Ishikawa (cell line): ENCODE data around the gene SULT1C4.

Experiments used
- CEBPB ChIP-seq: IDR thresholded peaks from 2 replicates; pipeline ENCODE4 v1.6.1; 2012
- CREB1 ChIP-seq: IDR thresholded peaks from 2 replicates; pipeline ENCODE4 v1.6.1; 2012; ENCODE audit warnings: low read depth
- EGR1 ChIP-seq: IDR thresholded peaks from 2 replicates; pipeline ENCODE4 v1.6.1; 2012
- EP300 ChIP-seq: IDR thresholded peaks from 2 replicates; pipeline ENCODE4 v1.6.1; 2012; ENCODE audit warnings: borderline replicate concordance
- FOXM1 ChIP-seq: IDR thresholded peaks from 2 replicates; pipeline ENCODE4 v1.6.1; 2012; ENCODE audit warnings: low read depth, borderline replicate concordance
- NFIC ChIP-seq: IDR thresholded peaks from 2 replicates; pipeline ENCODE4 v1.6.1; 2012
- RAD21 ChIP-seq: IDR thresholded peaks from 2 replicates; pipeline ENCODE4 v1.6.1; 2012; ENCODE audit warnings: low read depth
- TAF1 ChIP-seq: IDR thresholded peaks from 2 replicates; pipeline ENCODE4 v1.6.1; 2012; ENCODE audit warnings: low read depth, mild to moderate bottlenecking
- TCF12 ChIP-seq: IDR thresholded peaks from 2 replicates; pipeline ENCODE4 v1.6.1; 2012; ENCODE audit warnings: low read depth
- TEAD4 ChIP-seq: IDR thresholded peaks from 2 replicates; pipeline ENCODE4 v1.6.1; 2012
- YY1 ChIP-seq: IDR thresholded peaks from 2 replicates; pipeline ENCODE4 v1.6.1; 2012; ENCODE audit warnings: low read depth
- ZBTB7A ChIP-seq: IDR thresholded peaks from 2 replicates; pipeline ENCODE4 v1.6.1; 2012; ENCODE audit warnings: low read depth
- TF ChIP-seq, protein P1 (sequence below): IDR thresholded peaks from 2 replicates; pipeline ENCODE4 v1.6.1; 2012; ENCODE audit warnings: low read depth, mild to moderate bottlenecking
- TF ChIP-seq, protein P2 (sequence below): IDR thresholded peaks from 2 replicates; pipeline ENCODE4 v1.6.1; 2012
- TF ChIP-seq, protein P3 (sequence below): IDR thresholded peaks from 2 replicates; pipeline ENCODE4 v1.6.1; 2012

Gene SULT1C4

DNA sequence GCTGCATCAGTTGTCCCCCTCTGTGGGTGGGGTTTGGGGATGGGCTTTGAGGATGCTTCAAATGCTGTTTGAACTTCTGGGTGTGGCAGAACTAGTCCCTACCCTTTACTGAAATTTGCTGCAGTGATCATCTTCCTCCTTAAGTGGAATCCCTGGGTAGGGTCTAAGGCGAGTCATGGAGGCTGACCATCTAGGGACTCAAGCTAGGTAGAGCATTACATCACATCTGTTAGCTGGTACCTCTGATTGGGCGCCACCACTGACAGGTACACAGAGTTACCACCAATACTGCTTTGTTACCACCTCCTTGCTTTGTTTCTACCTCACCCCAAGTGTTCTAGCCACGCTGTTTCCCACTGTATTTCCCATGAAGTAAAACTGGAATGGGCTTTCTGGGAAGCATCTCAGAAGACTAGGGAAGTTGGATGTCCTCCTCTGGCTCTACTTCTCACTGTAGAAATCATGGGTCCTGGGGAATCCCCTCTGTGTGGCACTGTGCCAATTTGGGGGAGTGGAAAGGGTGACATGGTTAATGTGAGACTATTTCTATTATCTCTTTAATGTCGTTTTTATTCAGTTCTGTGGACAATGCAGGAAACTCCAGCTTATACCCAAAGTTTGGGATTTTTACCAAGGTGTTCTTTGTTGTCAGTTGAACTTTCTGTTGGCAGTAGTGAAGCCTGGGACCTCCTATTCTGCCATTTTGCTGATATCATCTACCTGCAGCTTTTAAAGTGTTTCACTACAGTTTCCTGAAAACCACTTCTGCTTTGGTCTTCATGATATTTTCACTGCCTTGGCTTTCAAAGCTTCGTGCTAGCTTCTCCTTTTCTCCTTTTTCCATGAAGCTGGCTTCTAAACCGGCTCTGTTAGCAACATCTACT lies 14.5 kb upstream of the SULT1C4 start:
- TF ChIP-seq TEAD4 = no peak
- TF ChIP-seq FOXM1 = no peak
- no peak for TF ChIP-seq EGR1
- TF ChIP-seq, protein P1, sequence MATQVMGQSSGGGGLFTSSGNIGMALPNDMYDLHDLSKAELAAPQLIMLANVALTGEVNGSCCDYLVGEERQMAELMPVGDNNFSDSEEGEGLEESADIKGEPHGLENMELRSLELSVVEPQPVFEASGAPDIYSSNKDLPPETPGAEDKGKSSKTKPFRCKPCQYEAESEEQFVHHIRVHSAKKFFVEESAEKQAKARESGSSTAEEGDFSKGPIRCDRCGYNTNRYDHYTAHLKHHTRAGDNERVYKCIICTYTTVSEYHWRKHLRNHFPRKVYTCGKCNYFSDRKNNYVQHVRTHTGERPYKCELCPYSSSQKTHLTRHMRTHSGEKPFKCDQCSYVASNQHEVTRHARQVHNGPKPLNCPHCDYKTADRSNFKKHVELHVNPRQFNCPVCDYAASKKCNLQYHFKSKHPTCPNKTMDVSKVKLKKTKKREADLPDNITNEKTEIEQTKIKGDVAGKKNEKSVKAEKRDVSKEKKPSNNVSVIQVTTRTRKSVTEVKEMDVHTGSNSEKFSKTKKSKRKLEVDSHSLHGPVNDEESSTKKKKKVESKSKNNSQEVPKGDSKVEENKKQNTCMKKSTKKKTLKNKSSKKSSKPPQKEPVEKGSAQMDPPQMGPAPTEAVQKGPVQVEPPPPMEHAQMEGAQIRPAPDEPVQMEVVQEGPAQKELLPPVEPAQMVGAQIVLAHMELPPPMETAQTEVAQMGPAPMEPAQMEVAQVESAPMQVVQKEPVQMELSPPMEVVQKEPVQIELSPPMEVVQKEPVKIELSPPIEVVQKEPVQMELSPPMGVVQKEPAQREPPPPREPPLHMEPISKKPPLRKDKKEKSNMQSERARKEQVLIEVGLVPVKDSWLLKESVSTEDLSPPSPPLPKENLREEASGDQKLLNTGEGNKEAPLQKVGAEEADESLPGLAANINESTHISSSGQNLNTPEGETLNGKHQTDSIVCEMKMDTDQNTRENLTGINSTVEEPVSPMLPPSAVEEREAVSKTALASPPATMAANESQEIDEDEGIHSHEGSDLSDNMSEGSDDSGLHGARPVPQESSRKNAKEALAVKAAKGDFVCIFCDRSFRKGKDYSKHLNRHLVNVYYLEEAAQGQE = no peak
- no peak; the same call in 1 of the 2 replicates for TF ChIP-seq NFIC

DNA sequence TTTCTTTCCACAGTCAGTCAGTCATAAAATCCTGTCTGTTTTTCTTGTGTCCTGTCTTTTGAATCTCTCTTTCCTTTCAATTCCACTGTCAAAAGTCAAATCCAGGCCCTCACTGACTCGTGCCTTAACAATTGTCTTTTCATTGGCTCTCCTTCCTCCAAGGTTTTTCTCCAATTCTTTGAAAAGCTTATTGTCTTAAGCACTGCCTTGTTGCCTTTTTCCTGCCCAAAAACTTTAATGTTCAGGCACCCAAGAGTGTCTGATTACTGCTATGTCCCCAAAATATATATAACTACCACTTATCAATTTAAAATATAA lies 13.9 kb upstream of the SULT1C4 start:
- no peak for TF ChIP-seq TEAD4
- TF ChIP-seq, protein P2, sequence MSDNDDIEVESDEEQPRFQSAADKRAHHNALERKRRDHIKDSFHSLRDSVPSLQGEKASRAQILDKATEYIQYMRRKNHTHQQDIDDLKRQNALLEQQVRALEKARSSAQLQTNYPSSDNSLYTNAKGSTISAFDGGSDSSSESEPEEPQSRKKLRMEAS = no peak
- TF ChIP-seq NFIC = no peak
- TF ChIP-seq RAD21 = no peak
- TF ChIP-seq, protein P1 = no peak
- TF ChIP-seq TAF1 = no peak
- TF ChIP-seq EGR1 = no peak
- TF ChIP-seq, protein P3, sequence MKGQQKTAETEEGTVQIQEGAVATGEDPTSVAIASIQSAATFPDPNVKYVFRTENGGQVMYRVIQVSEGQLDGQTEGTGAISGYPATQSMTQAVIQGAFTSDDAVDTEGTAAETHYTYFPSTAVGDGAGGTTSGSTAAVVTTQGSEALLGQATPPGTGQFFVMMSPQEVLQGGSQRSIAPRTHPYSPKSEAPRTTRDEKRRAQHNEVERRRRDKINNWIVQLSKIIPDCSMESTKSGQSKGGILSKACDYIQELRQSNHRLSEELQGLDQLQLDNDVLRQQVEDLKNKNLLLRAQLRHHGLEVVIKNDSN = no peak
- no peak for TF ChIP-seq ZBTB7A
- TF ChIP-seq EP300 = no peak
- TF ChIP-seq CREB1 = no peak
- no peak for TF ChIP-seq FOXM1
- no peak for TF ChIP-seq YY1
- TF ChIP-seq CEBPB = no peak
- TF ChIP-seq TCF12 = no peak

DNA sequence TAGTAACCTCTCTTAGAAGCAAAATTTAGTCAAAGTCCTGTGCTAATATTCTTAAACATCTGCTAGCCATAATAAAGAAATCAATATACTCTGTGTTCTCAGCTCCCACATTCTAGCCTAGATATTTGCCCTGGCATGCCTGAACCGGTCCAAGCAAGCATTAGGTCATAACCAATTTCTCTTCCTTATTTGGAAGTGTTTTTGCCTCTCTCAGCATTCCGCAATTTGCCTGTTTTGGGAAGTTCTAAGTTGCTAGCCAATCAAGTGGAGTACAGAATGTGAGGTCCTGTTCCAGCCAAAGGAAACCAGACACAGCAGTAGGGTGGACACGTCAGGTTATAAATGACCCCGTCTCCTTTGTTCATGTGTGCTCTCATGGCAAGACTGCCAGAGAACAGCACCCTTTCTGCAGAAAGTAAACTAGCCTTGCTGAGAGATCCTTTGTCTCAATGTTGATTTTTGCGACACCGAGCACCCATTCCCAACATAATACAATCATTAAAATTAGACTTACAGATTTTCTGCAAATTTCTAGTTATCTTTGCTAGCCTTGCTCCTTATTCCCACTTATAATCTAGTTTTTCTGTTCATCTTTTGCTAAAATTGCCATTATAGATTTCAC lies 13.0 kb upstream of the SULT1C4 start:
- TF ChIP-seq NFIC = no peak
- TF ChIP-seq ZBTB7A = no peak
- TF ChIP-seq, protein P1 = no peak
- no peak for TF ChIP-seq RAD21
- no peak for TF ChIP-seq TEAD4
- no peak for TF ChIP-seq FOXM1
- TF ChIP-seq, protein P2 = no peak

DNA sequence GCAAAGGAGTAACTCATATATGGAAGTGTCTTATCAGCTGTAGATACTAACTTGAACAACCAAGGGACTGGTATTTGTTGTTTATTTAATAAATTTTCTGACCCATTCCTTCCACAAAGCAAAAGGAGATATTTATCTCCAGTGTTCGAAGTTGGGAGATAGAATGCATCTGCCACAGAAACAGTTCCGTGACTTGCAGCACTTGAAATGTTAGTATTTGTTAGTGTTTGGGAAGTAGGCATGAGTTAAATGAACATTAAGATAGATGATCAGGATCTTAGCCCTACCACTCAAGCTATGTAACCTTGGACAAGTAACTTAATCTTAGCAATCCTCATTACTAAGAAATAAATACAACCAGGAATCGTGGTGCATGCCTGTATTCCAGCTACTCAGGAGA lies 12.1 kb upstream of the SULT1C4 start:
- TF ChIP-seq CREB1 = no peak
- no peak for TF ChIP-seq EP300

DNA sequence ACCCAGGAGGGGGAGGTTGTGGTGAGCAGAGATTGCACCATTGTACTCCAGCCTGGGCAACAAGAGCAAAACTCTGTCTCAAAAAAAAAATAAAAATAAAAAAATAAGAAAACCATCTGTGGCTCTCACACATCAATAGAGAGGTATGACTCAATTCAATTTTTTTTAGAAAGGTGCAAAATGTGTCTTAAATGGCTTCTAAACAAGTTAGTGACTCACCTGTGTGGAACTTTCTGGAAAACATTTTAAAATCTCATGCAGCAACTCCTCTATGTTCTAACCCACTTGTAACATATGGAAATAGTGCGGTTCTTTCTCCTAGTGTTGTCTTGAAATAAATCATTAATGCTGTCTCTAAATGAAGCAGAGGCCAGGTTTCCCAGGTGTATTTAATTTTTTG lies 10.7 kb upstream of the SULT1C4 start:
- TF ChIP-seq EGR1 = no peak
- no peak for TF ChIP-seq RAD21
- TF ChIP-seq, protein P3 = no peak
- no peak for TF ChIP-seq TEAD4
